Endothelial cell of umbilical vein (primary cell): ENCODE measurements around the gene NOB1. TPM values are rescaled to one million over a fixed set of nuclear protein-coding genes. Genes with fewer than 3 reads are reported as not detected.

ENCODE experiments used
- BruUV-seq: library from RNA; stranded (reverse); fragments of 400-500 nt; replicated peaks from 2 replicates; lab custom pipeline; 2021; lab: Mats Ljungman, UMichigan
- CTCF ChIA-PET: fragments of 300-600, 350-600 bp; sonication (Branson Sonifier 250); formaldehyde crosslinking; loops from one replicate; lab custom pipeline; 2021; ENCODE audit warnings: antibody characterized with exemption, inconsistent platforms; lab: Charles Lee
- POLR2A ChIA-PET: fragments of 300-600, 350-600 bp; sonication (Branson Sonifier 250); formaldehyde crosslinking; loops from one replicate; lab custom pipeline; 2021; ENCODE audit warnings: antibody characterized with exemption, inconsistent platforms; lab: Charles Lee
- DNase-seq: peaks from one replicate; pipeline ENCODE4 v3.0.0-alpha.2; 2011; ENCODE audit warnings: low read depth, low spot score
- FAIRE-seq: peaks from 2 replicates; lab custom pipeline; 2011; peaks lifted over from hg19 to GRCh38; lab: Jason Lieb, UNC
- H2AFZ ChIP-seq: 2 replicates; pipeline ENCODE4 v1.6.0; 2012; ENCODE audit warnings: low read depth, low read length, control low read depth, inconsistent platforms
- H3K27ac ChIP-seq: 2 replicates; pipeline ENCODE4 v1.5.1; 2011; ENCODE audit warnings: low read depth, mild to moderate bottlenecking, control low read depth, low read length, moderate library complexity; ENCODE audit not compliant: insufficient read depth
- H3K27me3 ChIP-seq, 2 experiments: 2 replicates each; pipeline versions ENCODE4 v1.6.0 to v1.6.1; 2011; ENCODE audit warnings: low read length in 2 of 2, mixed read lengths in 1 of 2; ENCODE audit not compliant: control insufficient read depth in 2 of 2, insufficient read depth in 2 of 2
- H3K36me3 ChIP-seq, 2 experiments: 2 replicates in 1 of 2; 3 replicates in 1 of 2; pipeline ENCODE4 v1.5.1; 2011; ENCODE audit warnings: low read length in 2 of 2, mild to moderate bottlenecking in 1 of 2, moderate library complexity in 1 of 2; ENCODE audit not compliant: control insufficient read depth in 2 of 2, insufficient read depth in 2 of 2; ENCODE audit errors: extremely low read depth in 1 of 2
- H3K4me1 ChIP-seq: 3 replicates; pipeline ENCODE4 v1.5.1; 2011; ENCODE audit warnings: mild to moderate bottlenecking, low read length; ENCODE audit not compliant: control insufficient read depth, insufficient read depth; ENCODE audit errors: extremely low read depth
- H3K4me2 ChIP-seq: 2 replicates; pipeline ENCODE4 v1.6.1; 2011; ENCODE audit warnings: low read length, control low read depth, mixed read lengths; ENCODE audit not compliant: insufficient read depth
- H3K4me3 ChIP-seq, 3 experiments: fragments of 200-600 bp in 1 of 3; sonication (generic), shearing (Covaris generic) in 1 of 3; replicated peaks in 1 of 3; 2 replicates each; pipeline ENCODE4 v1.5.1; 2011 to 2016; ENCODE audit warnings: control low read depth in 3 of 3, low read length in 3 of 3, mild to moderate bottlenecking in 2 of 3, inconsistent platforms in 1 of 3, low read depth in 1 of 3, moderate library complexity in 1 of 3; ENCODE audit not compliant: insufficient read depth in 1 of 3
- H3K79me2 ChIP-seq: 2 replicates; pipeline ENCODE4 v1.6.0; 2012; ENCODE audit warnings: low read length, inconsistent platforms; ENCODE audit not compliant: control insufficient read depth, insufficient read depth
- H3K9ac ChIP-seq: replicated peaks from 2 replicates; pipeline ENCODE3; 2011; ENCODE audit warnings: low read length, control low read depth; ENCODE audit not compliant: insufficient read depth; ENCODE audit errors: extremely low read depth
- H3K9me1 ChIP-seq: replicated peaks from 3 replicates; pipeline ENCODE4 v1.6.0; 2011; ENCODE audit warnings: mild to moderate bottlenecking, low read length; ENCODE audit not compliant: control insufficient read depth, insufficient read depth; ENCODE audit errors: extremely low read depth
- H3K9me3 ChIP-seq: replicated peaks from 2 replicates; pipeline ENCODE4 v1.5.1; 2012; ENCODE audit warnings: low read length, inconsistent platforms; ENCODE audit not compliant: control insufficient read depth, insufficient read depth
- H4K20me1 ChIP-seq: replicated peaks from 2 replicates; pipeline ENCODE3; 2011; ENCODE audit warnings: mild to moderate bottlenecking, low read length; ENCODE audit not compliant: control insufficient read depth, insufficient read depth; ENCODE audit errors: extremely low read depth
- CTCF ChIP-seq, 2 donors: IDR thresholded peaks; 1 replicate in 1 of 2; 2 replicates in 1 of 2; pipeline ENCODE4 v1.5.1; 2011; ENCODE audit warnings: low read length in 2 of 2, mild to moderate bottlenecking in 2 of 2, moderate library complexity in 2 of 2, control low read depth in 1 of 2, inconsistent platforms in 1 of 2, low read depth in 1 of 2; ENCODE audit not compliant: insufficient read depth in 1 of 2; ENCODE audit errors: extremely low read depth in 1 of 2
- EZH2 ChIP-seq: IDR thresholded peaks from 2 replicates; pipeline ENCODE4 v1.6.1; 2012; ENCODE audit warnings: borderline replicate concordance, low read depth, mild to moderate bottlenecking, moderate library complexity, low read length, inconsistent platforms; ENCODE audit not compliant: severe bottlenecking
- FOS ChIP-seq: IDR thresholded peaks from 2 replicates; pipeline ENCODE4 v1.6.1; 2011; ENCODE audit warnings: mild to moderate bottlenecking, low read length, moderate library complexity, borderline replicate concordance; ENCODE audit not compliant: insufficient read depth
- GATA2 ChIP-seq: IDR thresholded peaks from 2 replicates; pipeline ENCODE4 v1.7.0; 2011; ENCODE audit warnings: low read depth, mild to moderate bottlenecking, moderate library complexity, mixed read lengths, low read length; ENCODE audit not compliant: insufficient read length, insufficient read depth
- JUN ChIP-seq: IDR thresholded peaks from 2 replicates; pipeline ENCODE4 v1.6.1; 2011; ENCODE audit warnings: borderline replicate concordance, low read depth; ENCODE audit not compliant: insufficient read length, insufficient read depth
- MYC ChIP-seq: IDR thresholded peaks from one replicate; pipeline ENCODE4 v1.6.1; 2011; ENCODE audit warnings: mild to moderate bottlenecking, low read depth, low read length
- POLR2A ChIP-seq: IDR thresholded peaks from 2 replicates; pipeline ENCODE4 v1.6.1; 2012; ENCODE audit warnings: low read depth, mild to moderate bottlenecking, control low read depth, low read length
- POLR2AphosphoS5 ChIP-seq: IDR thresholded peaks from 2 replicates; pipeline ENCODE4 v1.6.1; 2012; ENCODE audit warnings: low read depth, mild to moderate bottlenecking, control low read depth, low read length, moderate library complexity; ENCODE audit not compliant: insufficient read depth
- dilution Hi-C: fragments of 300-500 bp; cut with MboI; formaldehyde crosslinking; loops from one replicate; pipeline ENCODE4 v1.15.0; 2019; ENCODE audit warnings: low sequenced_read_pairs; ENCODE audit not compliant: extremely low pct_ligation_motif_present
- intact Hi-C: fragments of 100-400 bp; cut with micrococcal nuclease; formaldehyde crosslinking; loops from one replicate; pipeline ENCODE4 v1.10.0; 2022
- polyA plus RNA-seq, 4 experiments: library from polyadenylated mRNA; depleted of rRNA in 3 of 4; stranded (reverse) in 3 of 4; unstranded in 1 of 4; fragments of >200 nt; gene quantifications; 2 replicates each; pipeline versions ENCODE4 v1.2.1 to v1.2.3, GENCODE V29; 2011 to 2012; ENCODE audit warnings: missing spikeins in 1 of 4
- total RNA-seq: library from RNA; stranded (reverse); gene quantifications from 2 replicates; pipeline ENCODE4 v1.2.3, GENCODE V29; 2021
- TF ChIP-seq, protein P1 (sequence below): IDR thresholded peaks from 2 replicates; pipeline ENCODE4 v1.6.1; 2011; ENCODE audit not compliant: insufficient read depth, insufficient read length

The NOB1 gene
- total and polyA plus RNA-seq, 2 donors (not counting 3 experiments of a cell fraction or from before 2014, with no cell fraction given) = 65.4 to 66.5 TPM

DNA sequence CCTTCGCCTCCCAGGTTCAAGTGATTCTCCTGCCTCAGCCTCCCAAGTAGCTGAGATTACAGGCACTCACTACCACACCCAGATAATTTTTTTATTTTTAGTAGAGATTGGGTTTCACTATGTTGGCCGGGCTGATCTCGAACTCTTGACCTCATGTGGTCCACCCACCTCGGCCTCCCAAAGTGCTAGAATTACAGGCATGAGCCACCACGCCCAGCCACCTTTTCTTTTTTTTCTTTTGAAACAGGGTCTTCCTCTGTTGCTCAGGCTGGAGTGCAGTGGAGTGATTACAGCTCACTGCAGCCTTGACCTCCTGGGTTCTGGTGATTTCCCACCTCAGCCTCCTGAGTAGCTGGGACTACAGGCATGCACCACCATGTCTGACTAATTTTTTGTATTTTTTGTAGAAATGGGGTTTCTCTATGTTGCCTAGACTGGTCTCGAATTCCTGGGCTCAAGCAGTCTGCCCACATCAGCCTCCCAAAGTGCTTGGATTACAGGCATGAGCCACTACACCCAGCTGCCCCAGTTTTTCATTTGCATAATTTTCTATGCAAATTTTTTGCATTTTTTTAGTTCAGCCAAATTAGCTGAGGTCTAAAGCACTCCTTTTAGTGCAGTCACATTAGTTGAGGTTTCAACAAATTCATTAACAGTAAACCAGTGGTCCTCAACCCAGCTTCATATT, 18.7 kb upstream of the NOB1 start:
- Histone ChIP-seq H3K4me2 (no peak overlapping the region), H2AFZ (no peak overlapping the region), H3K27ac (no peak overlapping the region), H3K27me3 (no peaks in the 10 kb centered on the region), H3K36me3 (no peaks in the 10 kb centered on the region), H3K9ac (no peak overlapping the region), H4K20me1 (no peaks in the 10 kb centered on the region), H3K79me2 (peaks cover 6% of the 10 kb centered on the region), H3K4me1 (peaks cover 4% of the 10 kb centered on the region), H3K9me1 (no peaks in the 10 kb centered on the region), H3K4me3 (no peak overlapping the region), H3K9me3 (no peaks in the 10 kb centered on the region)
- ChIA-PET CTCF (interaction anchor here (1.0 to 1.3 kb wide), 3 partner anchors 11 to 156 kb away, joined by 3 to 6 read pairs (median 4); partner anchors contain the start of genes NOB1 and WWP2), POLR2A (no interaction called here)
- intact Hi-C loops (no loop called here), dilution Hi-C loops (no loop called here)
- no TSS peak for BruUV-seq
- no peak for TF ChIP-seq CTCF (IDR thresholded peaks at IDR 0.05; ENCODE audit: extremely low read depth in 1 of 2, insufficient read depth in 1 of 2, low read depth in 1 of 2, low read length in 2 of 2)
- TF ChIP-seq, protein P1, sequence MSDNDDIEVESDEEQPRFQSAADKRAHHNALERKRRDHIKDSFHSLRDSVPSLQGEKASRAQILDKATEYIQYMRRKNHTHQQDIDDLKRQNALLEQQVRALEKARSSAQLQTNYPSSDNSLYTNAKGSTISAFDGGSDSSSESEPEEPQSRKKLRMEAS = no peak
- no peak for TF ChIP-seq MYC
- TF ChIP-seq EZH2 = no peak
- TF ChIP-seq FOS = no peak
- no peak for TF ChIP-seq GATA2
- TF ChIP-seq POLR2AphosphoS5 = no peak
- no peak for TF ChIP-seq POLR2A
- TF ChIP-seq JUN = no peak
- FAIRE-seq = no peak
- DNase-seq = no peak
